Liver (tissue), 3 donors: ENCODE measurements around the gene JAK2.

Source experiments
- EGR1 ChIP-seq, 2 donors: IDR thresholded peaks; 2 replicates each; pipeline ENCODE4 v1.6.1; 2016 to 2018; ENCODE audit warnings: antibody characterized with exemption in 2 of 2, low read depth in 2 of 2
- RAD21 ChIP-seq, 2 donors: IDR thresholded peaks; 2 replicates each; pipeline ENCODE4 v1.6.1; 2016; ENCODE audit warnings: antibody characterized with exemption in 2 of 2, mild to moderate bottlenecking in 2 of 2
- RXRA ChIP-seq, 2 donors: IDR thresholded peaks; 2 replicates each; pipeline ENCODE4 v1.6.1; 2017 to 2018; ENCODE audit warnings: antibody characterized with exemption in 2 of 2, mild to moderate bottlenecking in 1 of 2
- SP1 ChIP-seq: IDR thresholded peaks from 2 replicates; pipeline ENCODE4 v1.6.1; 2018; ENCODE audit warnings: antibody characterized with exemption, mild to moderate bottlenecking
- TAF1 ChIP-seq: conservative IDR thresholded peaks from 2 replicates; pipeline ENCODE4 v1.6.1; 2016; ENCODE audit warnings: antibody characterized with exemption, mild to moderate bottlenecking
- YY1 ChIP-seq: IDR thresholded peaks from 2 replicates; pipeline ENCODE4 v1.6.1; 2016; ENCODE audit warnings: antibody characterized with exemption, mild to moderate bottlenecking
- TF ChIP-seq, protein P1 (sequence below): fragments of 150-350 bp; IDR thresholded peaks from 2 replicates; pipeline ENCODE4 v1.5.1; 2017; ENCODE audit warnings: improper control_type of control experiment, low read depth, low read length; ENCODE audit not compliant: missing input control
- TF ChIP-seq, protein P2 (sequence below): IDR thresholded peaks from 2 replicates; pipeline ENCODE4 v1.6.1; 2016; ENCODE audit warnings: antibody characterized with exemption, mild to moderate bottlenecking
- donor health status: healthy.
- donor health status: healthy.

DNA sequence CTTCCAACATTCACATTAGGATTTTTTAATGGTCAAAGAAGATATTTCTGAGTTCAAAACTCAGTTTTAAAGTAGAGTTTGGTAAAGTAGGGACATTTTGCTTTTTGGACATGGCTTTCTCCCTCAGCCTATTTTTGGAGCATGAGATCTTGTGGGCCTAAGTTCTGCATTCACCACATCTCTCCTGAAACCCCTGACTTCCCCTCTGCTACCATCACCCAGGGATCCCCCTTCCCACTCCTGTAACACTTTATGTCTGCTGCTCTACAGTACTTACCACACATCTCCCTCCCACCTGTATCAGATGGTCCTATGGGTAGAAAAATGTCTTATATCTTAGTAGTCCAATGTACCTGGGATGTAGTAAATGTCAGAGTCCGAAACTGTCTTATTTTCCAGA is 48.2 kb upstream of the JAK2 start:
- no peak for TF ChIP-seq RXRA (IDR thresholded peaks at IDR 0.05)
- TF ChIP-seq, protein P1, sequence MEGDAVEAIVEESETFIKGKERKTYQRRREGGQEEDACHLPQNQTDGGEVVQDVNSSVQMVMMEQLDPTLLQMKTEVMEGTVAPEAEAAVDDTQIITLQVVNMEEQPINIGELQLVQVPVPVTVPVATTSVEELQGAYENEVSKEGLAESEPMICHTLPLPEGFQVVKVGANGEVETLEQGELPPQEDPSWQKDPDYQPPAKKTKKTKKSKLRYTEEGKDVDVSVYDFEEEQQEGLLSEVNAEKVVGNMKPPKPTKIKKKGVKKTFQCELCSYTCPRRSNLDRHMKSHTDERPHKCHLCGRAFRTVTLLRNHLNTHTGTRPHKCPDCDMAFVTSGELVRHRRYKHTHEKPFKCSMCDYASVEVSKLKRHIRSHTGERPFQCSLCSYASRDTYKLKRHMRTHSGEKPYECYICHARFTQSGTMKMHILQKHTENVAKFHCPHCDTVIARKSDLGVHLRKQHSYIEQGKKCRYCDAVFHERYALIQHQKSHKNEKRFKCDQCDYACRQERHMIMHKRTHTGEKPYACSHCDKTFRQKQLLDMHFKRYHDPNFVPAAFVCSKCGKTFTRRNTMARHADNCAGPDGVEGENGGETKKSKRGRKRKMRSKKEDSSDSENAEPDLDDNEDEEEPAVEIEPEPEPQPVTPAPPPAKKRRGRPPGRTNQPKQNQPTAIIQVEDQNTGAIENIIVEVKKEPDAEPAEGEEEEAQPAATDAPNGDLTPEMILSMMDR: no peak
- no peak for TF ChIP-seq YY1
- TF ChIP-seq SP1: no peak
- TF ChIP-seq, protein P2, sequence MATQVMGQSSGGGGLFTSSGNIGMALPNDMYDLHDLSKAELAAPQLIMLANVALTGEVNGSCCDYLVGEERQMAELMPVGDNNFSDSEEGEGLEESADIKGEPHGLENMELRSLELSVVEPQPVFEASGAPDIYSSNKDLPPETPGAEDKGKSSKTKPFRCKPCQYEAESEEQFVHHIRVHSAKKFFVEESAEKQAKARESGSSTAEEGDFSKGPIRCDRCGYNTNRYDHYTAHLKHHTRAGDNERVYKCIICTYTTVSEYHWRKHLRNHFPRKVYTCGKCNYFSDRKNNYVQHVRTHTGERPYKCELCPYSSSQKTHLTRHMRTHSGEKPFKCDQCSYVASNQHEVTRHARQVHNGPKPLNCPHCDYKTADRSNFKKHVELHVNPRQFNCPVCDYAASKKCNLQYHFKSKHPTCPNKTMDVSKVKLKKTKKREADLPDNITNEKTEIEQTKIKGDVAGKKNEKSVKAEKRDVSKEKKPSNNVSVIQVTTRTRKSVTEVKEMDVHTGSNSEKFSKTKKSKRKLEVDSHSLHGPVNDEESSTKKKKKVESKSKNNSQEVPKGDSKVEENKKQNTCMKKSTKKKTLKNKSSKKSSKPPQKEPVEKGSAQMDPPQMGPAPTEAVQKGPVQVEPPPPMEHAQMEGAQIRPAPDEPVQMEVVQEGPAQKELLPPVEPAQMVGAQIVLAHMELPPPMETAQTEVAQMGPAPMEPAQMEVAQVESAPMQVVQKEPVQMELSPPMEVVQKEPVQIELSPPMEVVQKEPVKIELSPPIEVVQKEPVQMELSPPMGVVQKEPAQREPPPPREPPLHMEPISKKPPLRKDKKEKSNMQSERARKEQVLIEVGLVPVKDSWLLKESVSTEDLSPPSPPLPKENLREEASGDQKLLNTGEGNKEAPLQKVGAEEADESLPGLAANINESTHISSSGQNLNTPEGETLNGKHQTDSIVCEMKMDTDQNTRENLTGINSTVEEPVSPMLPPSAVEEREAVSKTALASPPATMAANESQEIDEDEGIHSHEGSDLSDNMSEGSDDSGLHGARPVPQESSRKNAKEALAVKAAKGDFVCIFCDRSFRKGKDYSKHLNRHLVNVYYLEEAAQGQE: no peak
- TF ChIP-seq RAD21 (IDR thresholded peaks at IDR 0.05): no peak
- TF ChIP-seq TAF1: no peak
- TF ChIP-seq EGR1 (IDR thresholded peaks at IDR 0.05; ENCODE audit: low read depth in 2 of 2): no peak
